Neuronal stem cell (in vitro differentiated cells): ENCODE measurements around the gene LGALS1.
A peak's percentile ranks its signal among the peaks of the same experiment; 100 is the strongest.

ENCODE experiments used
- DNase-seq: peaks from one replicate; pipeline ENCODE4 v3.0.0-alpha.2; 2013; ENCODE audit warnings: low spot score
- H2AFZ ChIP-seq: one replicate; pipeline ENCODE4 v1.6.1; 2013; ENCODE audit warnings: mild to moderate bottlenecking, low read length, inconsistent platforms
- H2AK5ac ChIP-seq: 2 replicates; pipeline ENCODE4 v1.6.1; 2013; ENCODE audit warnings: low read depth, mild to moderate bottlenecking, inconsistent platforms, low read length, moderate library complexity, mixed read lengths
- H2BK120ac ChIP-seq: 2 replicates; pipeline ENCODE4 v1.6.1; 2013; ENCODE audit warnings: low read depth, mild to moderate bottlenecking, inconsistent platforms, low read length, moderate library complexity, mixed read lengths
- H2BK12ac ChIP-seq: one replicate; pipeline ENCODE4 v1.6.1; 2013; ENCODE audit warnings: low read length, inconsistent platforms
- H2BK15ac ChIP-seq: 2 replicates; pipeline ENCODE4 v1.6.1; 2013; ENCODE audit warnings: mild to moderate bottlenecking, low read length, inconsistent platforms, mixed read lengths
- H2BK5ac ChIP-seq: one replicate; pipeline ENCODE4 v1.6.1; 2013; ENCODE audit warnings: inconsistent platforms, mild to moderate bottlenecking, low read length, moderate library complexity
- H3K14ac ChIP-seq: one replicate; pipeline ENCODE4 v1.6.1; 2013; ENCODE audit warnings: low read length, inconsistent platforms
- H3K18ac ChIP-seq: 2 replicates; pipeline ENCODE4 v1.6.1; 2013; ENCODE audit warnings: low read length, inconsistent platforms
- H3K23ac ChIP-seq: 2 replicates; pipeline ENCODE4 v1.6.1; 2013; ENCODE audit warnings: low read depth, mild to moderate bottlenecking, mixed read lengths, low read length, inconsistent platforms; ENCODE audit not compliant: poor library complexity
- H3K27ac ChIP-seq: replicated peaks from 3 replicates; pipeline ENCODE4 v1.5.1; 2013; ENCODE audit warnings: low read length, inconsistent platforms
- H3K27me3 ChIP-seq, 3 experiments: 2 replicates each; pipeline ENCODE4 v1.6.1; 2013; ENCODE audit warnings: low read length in 3 of 3, mild to moderate bottlenecking in 2 of 3, inconsistent platforms in 1 of 3, low read depth in 1 of 3, mixed read lengths in 1 of 3, moderate library complexity in 1 of 3; ENCODE audit not compliant: control insufficient read depth in 3 of 3, insufficient read depth in 3 of 3
- H3K36me3 ChIP-seq, 2 donors: replicated peaks in 1 of 2; 2 replicates each; pipeline ENCODE4 v1.6.1; 2013; ENCODE audit warnings: low read length in 2 of 2; ENCODE audit not compliant: control insufficient read depth in 2 of 2, insufficient read depth in 2 of 2
- H3K4ac ChIP-seq: 2 replicates; pipeline ENCODE4 v1.6.1; 2013; ENCODE audit warnings: inconsistent platforms, mild to moderate bottlenecking, low read length, moderate library complexity
- H3K4me1 ChIP-seq, 2 donors: 1 replicate in 1 of 2; 2 replicates in 1 of 2; pipeline ENCODE4 v1.6.1; 2013; ENCODE audit warnings: low read length in 2 of 2, low read depth in 1 of 2; ENCODE audit not compliant: control insufficient read depth in 2 of 2, insufficient read depth in 1 of 2
- H3K4me2 ChIP-seq: one replicate; pipeline ENCODE4 v1.6.1; 2013; ENCODE audit warnings: mild to moderate bottlenecking, low read length, inconsistent platforms; ENCODE audit not compliant: insufficient read depth, poor library complexity, severe bottlenecking
- H3K4me3 ChIP-seq, 2 donors: 2 replicates each; pipeline ENCODE4 v1.5.1; 2013; ENCODE audit warnings: low read length in 2 of 2, mild to moderate bottlenecking in 2 of 2, inconsistent platforms in 1 of 2, moderate library complexity in 1 of 2
- H3K79me1 ChIP-seq: one replicate; pipeline ENCODE4 v1.6.1; 2013; ENCODE audit warnings: low read depth, mild to moderate bottlenecking, inconsistent platforms, low read length, moderate library complexity
- H3K9ac ChIP-seq: one replicate; pipeline ENCODE4 v1.6.1; 2013; ENCODE audit warnings: mild to moderate bottlenecking, low read depth, low read length, inconsistent platforms; ENCODE audit not compliant: poor library complexity
- H3K9me3 ChIP-seq, 2 donors: replicated peaks in 1 of 2; 2 replicates each; pipeline versions ENCODE3 to v1.6.1; 2013; ENCODE audit warnings: low read length in 2 of 2, mild to moderate bottlenecking in 2 of 2, inconsistent platforms in 1 of 2, low read depth in 1 of 2, mixed read lengths in 1 of 2, moderate library complexity in 1 of 2; ENCODE audit not compliant: control insufficient read depth in 2 of 2, insufficient read depth in 1 of 2
- H4K8ac ChIP-seq: one replicate; pipeline ENCODE4 v1.6.1; 2013; ENCODE audit warnings: low read depth, mild to moderate bottlenecking, inconsistent platforms, low read length, moderate library complexity
- H4K91ac ChIP-seq: one replicate; pipeline ENCODE4 v1.6.1; 2013; ENCODE audit warnings: low read length, low read depth, mild to moderate bottlenecking, inconsistent platforms; ENCODE audit not compliant: poor library complexity
- WGBS, 2 donors: extraction: QIAGEN DNeasy Blood & Tissue Kit; methylation state at CpG; one replicate each; pipeline ENCODE4 v1.1.7; 2013; ENCODE audit warnings: missing lambda C conversion rate in 2 of 2, mixed read lengths in 1 of 2; ENCODE audit not compliant: insufficient read length in 2 of 2, insufficient replicate concordance in 1 of 2; ENCODE audit errors: extremely low coverage in 2 of 2; 5-methylcytosine and 5-hydroxymethylcytosine counted together

Gene LGALS1

GRCh38 chr22:37660709-37661045 lies 14.8 kb upstream of the LGALS1 start:
- Histone ChIP-seq H3K23ac (no peak overlapping the region), H3K18ac (no peak overlapping the region), H3K9me3 (no peaks in the 10 kb centered on the region), H3K4ac (no peak overlapping the region), H2BK120ac (no peak overlapping the region), H3K27ac (no peak overlapping the region), H2AFZ (no peak overlapping the region), H2BK5ac (no peak overlapping the region), H3K4me3 (peak overlapping the region in 1 of 2 donors; percentile 52), H3K14ac (no peak overlapping the region), H4K8ac (no peak overlapping the region), H2BK12ac (no peak overlapping the region), H3K79me1 (peaks cover 18% of the 10 kb centered on the region), H3K27me3 (no peaks in the 10 kb centered on the region), H3K36me3 (peaks cover 7 to 38% of the 10 kb centered on the region in 2 donors), H3K4me2 (no peak overlapping the region), H3K4me1 (peaks cover 11 to 16% of the 10 kb centered on the region in 2 donors), H3K9ac (no peak overlapping the region), H2BK15ac (no peak overlapping the region), H4K91ac (no peak overlapping the region), H2AK5ac (no peak overlapping the region)
- DNase-seq, result no peak
- WGBS, 2 donors, result no CpG with 5 or more reads among the region's 2 CpGs

- H3K9ac ChIP-seq, result no peak overlapping the region
- DNase-seq, result no peak
- H3K4ac ChIP-seq, result no peak overlapping the region
- H3K14ac ChIP-seq, result no peak overlapping the region
- H2BK12ac ChIP-seq, result no peak overlapping the region
- H2AK5ac ChIP-seq, result no peak overlapping the region
- no peak overlapping the region for H3K18ac ChIP-seq
- H3K27me3 ChIP-seq, result no peaks in the 10 kb centered on the region
- no peak overlapping the region for H2BK5ac ChIP-seq
- no peak overlapping the region for H2BK120ac ChIP-seq
- H2AFZ ChIP-seq, result no peak overlapping the region
- H2BK15ac ChIP-seq, result no peak overlapping the region
- H3K9me3 ChIP-seq, result no peaks in the 10 kb centered on the region
- no peak overlapping the region for H3K4me2 ChIP-seq
- no peak overlapping the region for H3K23ac ChIP-seq
- peaks cover 11 to 16% of the 10 kb centered on the region in 2 donors for H3K4me1 ChIP-seq
- no peak overlapping the region for H4K8ac ChIP-seq
- WGBS, 2 donors, result no CpG with 5 or more reads among the region's 12 CpGs
- peaks cover 20% of the 10 kb centered on the region for H3K79me1 ChIP-seq
- H3K4me3 ChIP-seq, result no peak overlapping the region
- H4K91ac ChIP-seq, result no peak overlapping the region
- H3K36me3 ChIP-seq, result peaks cover 14 to 45% of the 10 kb centered on the region in 2 donors
- no peak overlapping the region for H3K27ac ChIP-seq
These were observed 14.1 kb upstream of the LGALS1 start for GRCh38 chr22:37661160-37661924.

- H3K79me1 ChIP-seq, result peaks cover 22% of the 10 kb centered on the region
- H2BK12ac ChIP-seq, result no peak overlapping the region
- H4K91ac ChIP-seq, result no peak overlapping the region
- no peak overlapping the region for H3K4me2 ChIP-seq
- no peak overlapping the region for H2AFZ ChIP-seq
- H3K23ac ChIP-seq, result no peak overlapping the region
- H3K4me3 ChIP-seq, result no peak overlapping the region
- H2AK5ac ChIP-seq, result no peak overlapping the region
- no peak overlapping the region for H2BK120ac ChIP-seq
- H2BK15ac ChIP-seq, result no peak overlapping the region
- DNase-seq, result no peak
- no peak overlapping the region for H3K4ac ChIP-seq
- H3K27ac ChIP-seq, result no peak overlapping the region
- no peak overlapping the region for H3K14ac ChIP-seq
- H3K36me3 ChIP-seq, result peaks cover 20 to 52% of the 10 kb centered on the region in 2 donors
- H3K9me3 ChIP-seq, result no peaks in the 10 kb centered on the region
- no CpG with 5 or more reads among the region's 5 CpGs for WGBS, 2 donors
- H3K4me1 ChIP-seq, result peaks cover 11 to 16% of the 10 kb centered on the region in 2 donors
- H3K9ac ChIP-seq, result no peak overlapping the region
- no peak overlapping the region for H3K18ac ChIP-seq
- H4K8ac ChIP-seq, result no peak overlapping the region
- H3K27me3 ChIP-seq, result no peaks in the 10 kb centered on the region
- no peak overlapping the region for H2BK5ac ChIP-seq
These were observed 13.4 kb upstream of the LGALS1 start for GRCh38 chr22:37662039-37662438.

GRCh38 chr22:37663521-37664140 lies 11.8 kb upstream of the LGALS1 start:
- peaks cover 8 to 16% of the 10 kb centered on the region in 2 donors for H3K4me1 ChIP-seq
- H3K18ac ChIP-seq, result no peak overlapping the region
- H3K27me3 ChIP-seq, result no peaks in the 10 kb centered on the region
- no peak overlapping the region for H2BK12ac ChIP-seq
- no peak overlapping the region for H3K4ac ChIP-seq
- WGBS, 2 donors, result no CpG with 5 or more reads among the region's 16 CpGs
- no peak overlapping the region for H2AK5ac ChIP-seq
- H3K36me3 ChIP-seq, result peaks cover 20 to 58% of the 10 kb centered on the region in 2 donors
- no peak overlapping the region for H3K23ac ChIP-seq
- H3K4me2 ChIP-seq, result no peak overlapping the region
- DNase-seq, result no peak
- no peak overlapping the region for H4K8ac ChIP-seq
- no peak overlapping the region for H3K9ac ChIP-seq
- H2BK5ac ChIP-seq, result no peak overlapping the region
- H3K27ac ChIP-seq, result no peak overlapping the region
- H3K4me3 ChIP-seq, result no peak overlapping the region
- no peak overlapping the region for H2BK15ac ChIP-seq
- no peak overlapping the region for H4K91ac ChIP-seq
- H2AFZ ChIP-seq, result no peak overlapping the region
- no peaks in the 10 kb centered on the region for H3K9me3 ChIP-seq
- H2BK120ac ChIP-seq, result no peak overlapping the region
- H3K14ac ChIP-seq, result no peak overlapping the region
- peaks cover 23% of the 10 kb centered on the region for H3K79me1 ChIP-seq
